ENCODE data around the gene GDNF.

GDNF gene

DNA sequence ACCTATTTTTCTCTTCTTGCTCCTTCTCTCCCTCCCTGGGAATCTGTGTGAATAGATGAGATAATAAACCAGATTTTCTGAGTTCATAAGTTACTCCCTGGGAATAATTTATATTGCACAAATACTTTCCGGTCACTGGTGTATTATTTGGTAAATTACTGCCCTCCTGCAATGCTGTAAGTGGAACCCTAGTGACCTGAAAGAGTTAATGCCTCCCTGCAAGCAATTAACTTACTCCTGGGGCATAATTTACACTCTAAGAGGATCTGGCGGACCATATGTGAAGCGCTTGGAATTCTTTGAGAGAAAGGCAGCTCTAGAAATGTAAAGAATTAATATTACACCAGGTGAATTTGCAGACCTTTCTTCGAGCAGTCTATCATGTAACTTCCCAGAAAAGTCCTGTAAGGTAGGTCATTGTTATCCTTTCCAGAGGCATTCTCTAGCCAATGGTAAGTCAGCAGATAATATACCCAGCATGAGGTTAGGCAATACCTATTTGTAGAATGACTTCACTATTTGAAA lies 7.0 kb upstream of the GDNF start:
- FAIRE-seq = no peak

DNA sequence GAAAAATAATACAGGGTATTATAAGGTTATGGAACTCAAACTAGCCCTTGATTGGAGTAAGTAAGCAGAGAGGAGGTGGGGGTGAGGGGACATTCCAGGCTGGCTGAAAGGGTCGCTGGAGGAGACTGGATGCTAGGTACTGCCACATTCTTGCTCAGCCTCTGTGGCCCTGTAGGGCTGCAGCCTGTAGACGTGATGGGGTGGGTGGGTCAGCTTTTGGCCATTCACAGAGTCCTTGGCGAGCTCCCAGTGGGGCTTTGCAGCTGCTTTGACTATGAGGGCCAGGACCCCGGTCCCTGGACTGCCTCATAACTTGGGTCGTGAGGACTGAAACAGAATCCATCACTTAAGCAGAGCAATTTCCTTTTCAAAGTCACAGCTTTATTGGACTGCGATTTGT lies 4.2 kb upstream of the GDNF start:
- FAIRE-seq = no peak

DNA sequence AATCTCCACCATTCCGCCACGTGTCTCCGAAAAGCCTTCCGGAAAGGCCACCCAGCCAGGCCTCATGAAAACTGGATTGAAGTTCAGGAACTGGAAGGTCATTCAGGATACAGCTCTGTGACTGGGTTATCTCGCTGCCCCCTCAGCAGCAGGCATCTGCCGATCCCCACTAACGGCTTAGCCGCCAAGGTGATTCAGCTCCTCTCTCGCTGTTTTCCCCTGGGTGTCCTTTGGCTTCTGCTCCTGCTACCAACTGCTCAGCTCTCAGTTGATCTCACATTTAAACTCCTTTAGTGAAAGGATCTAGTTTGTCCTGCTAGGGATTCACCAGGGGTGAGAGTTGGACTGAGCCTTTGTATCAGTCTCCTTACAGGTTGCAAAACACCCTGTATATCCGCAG lies 2.2 kb upstream of the GDNF start:
- FAIRE-seq = no peak

DNA sequence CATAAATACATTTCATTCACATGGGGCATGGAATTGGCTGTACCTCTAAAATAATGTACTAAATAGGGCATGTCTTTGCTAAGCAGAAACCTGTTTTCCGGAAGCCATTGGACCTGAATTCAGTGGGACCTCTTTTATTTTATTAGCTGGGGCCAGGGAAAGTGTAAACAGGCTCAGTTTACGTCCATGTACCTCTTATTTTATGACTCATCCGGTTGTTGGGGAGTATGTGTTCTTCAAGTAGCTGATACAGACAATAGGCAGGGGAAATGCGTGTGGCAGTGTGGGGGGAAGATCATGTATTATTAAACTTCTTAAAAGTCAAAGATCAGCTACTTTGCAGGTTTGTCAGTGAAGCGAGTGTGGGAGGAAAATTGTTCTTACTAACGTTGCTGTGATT lies 1.4 kb upstream of the GDNF start:
- FAIRE-seq = no peak

DNA sequence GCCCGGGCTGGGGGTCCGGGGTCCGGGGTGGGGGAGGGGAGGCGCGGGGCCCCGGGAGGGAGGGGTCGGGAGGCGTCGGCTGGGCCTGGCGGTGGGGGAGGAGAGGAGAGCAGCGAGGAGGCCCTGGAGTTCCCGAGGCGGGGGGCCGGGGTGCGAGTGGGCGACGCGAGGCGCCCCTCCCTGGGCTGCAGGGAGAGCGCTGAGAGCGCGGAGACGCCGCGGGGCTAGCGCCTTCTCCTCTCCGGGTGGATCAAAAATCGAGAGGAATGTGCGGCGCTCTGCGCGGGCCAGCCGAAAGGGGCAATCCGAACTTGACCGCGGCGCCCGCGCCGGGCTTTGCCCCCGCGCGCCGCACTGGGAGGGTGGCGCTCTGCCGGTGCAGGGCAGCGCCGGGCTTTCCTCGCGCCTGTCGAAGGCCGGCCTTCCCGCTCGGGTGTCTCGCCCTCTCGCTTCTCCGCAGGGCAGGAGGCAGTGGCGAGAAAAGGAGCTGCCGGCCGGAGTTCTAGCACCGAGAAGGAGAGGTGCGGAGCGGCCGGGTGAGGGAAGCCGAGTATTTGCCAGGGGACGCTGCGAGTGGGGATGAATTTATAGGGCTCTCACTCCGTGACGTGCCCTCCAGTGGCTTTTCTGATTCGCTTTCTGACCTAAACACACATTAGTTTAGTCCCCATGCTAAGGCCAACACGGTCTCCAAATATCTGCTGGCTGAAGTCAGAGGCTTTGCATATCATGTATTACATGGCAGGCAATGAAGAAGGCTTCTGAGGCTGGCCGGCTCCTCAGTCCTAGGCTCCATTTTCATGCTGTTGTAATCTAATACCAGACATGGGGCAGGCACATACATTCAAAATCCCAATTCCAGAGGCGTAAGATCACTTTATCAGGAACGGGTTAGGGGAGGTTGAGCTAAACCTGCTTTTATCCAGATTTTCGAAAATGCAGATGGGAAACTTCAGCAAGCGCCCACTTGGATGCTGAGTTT lies 503 bp upstream of the GDNF start:
- FAIRE-seq = no peak

DNA sequence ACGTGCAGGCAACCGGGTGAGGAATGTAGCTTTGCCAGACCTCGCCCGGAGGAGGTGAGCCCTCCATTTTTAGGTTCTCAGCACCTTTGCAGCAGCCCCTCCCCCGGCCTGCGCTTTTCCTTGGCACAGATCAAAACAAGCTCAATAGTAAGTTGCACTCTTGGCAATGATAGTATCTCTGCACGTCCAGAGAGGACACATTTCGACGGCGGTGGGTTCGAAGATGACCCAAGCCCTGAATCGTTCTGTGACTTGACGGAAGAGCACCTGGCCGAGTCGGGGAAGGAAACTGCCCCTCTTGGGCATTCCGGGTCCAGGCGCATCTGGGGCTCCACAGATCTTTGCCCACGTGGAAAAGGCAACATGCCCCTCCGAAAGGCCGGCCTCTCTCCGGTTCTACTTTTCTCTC lies 904 bp downstream of the GDNF start:
- no peak for FAIRE-seq

DNA sequence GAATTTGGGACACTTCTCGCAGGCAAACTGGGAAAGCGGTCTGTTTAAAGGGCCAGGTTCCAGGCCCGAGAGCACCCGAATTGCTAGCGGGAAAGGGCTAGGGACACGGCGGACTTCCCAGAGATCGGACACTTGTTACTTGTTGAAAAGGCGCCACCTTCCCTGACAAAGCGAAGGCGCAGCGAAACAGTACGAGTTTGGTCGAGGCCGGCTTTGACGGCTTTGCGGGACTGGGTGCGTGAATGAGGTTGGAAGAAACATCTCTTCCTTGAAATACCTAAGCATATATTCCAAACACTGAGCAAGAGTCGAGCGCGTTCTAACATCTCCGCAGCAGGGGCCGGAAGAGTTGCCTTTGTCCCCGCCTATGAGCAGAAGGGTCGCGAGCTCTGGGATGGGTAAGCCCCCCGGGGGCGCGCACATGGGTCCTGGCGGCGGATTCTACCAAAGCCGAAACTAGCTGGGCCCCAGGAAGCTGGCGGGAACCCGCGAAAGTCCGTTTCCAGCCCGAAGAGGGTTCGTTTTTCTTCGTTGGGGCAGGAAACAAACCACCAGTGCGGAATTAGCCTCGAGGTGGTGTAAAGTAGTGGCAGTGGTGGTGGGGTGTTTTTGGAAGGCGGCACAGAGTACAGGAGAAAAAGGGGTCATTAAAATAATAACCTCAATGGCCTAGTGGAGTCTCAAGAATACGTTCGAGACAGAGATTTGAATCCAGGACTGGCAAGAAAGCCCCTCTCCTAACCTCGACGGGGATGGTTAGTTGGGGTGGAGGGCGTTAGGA lies 1.5 kb downstream of the GDNF start:
- FAIRE-seq = no peak

DNA sequence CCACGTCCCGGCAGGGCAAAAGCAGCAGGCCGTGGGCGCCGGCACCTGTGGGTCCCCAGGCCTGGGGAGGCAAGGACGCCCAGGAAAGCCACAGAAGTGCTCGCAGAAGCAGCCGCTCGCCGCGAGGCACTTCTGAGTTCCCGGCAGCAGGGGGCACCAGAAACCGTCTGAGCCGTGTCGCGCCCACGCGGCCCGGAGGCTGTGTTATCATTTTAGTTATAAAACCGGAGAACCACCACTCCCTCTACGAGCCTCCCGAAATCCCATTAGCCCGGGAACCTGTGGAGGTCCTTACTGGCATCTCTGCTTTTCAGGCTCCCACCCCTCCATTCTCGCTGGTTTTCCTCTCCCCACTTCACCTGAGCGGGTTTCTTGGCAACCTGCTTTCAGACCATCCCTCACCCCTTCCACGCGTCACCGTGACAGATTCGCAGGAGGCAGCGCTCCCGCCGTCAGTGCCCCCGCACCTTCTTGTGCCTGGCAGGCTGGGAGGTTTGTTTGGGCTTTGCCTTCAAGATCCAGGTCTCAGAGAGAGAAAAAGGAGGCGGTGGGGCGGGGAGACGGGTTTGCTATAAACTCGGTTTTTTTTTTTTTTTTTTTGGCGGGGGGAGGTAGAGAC lies 2.3 kb downstream of the GDNF start:
- no peak for FAIRE-seq

DNA sequence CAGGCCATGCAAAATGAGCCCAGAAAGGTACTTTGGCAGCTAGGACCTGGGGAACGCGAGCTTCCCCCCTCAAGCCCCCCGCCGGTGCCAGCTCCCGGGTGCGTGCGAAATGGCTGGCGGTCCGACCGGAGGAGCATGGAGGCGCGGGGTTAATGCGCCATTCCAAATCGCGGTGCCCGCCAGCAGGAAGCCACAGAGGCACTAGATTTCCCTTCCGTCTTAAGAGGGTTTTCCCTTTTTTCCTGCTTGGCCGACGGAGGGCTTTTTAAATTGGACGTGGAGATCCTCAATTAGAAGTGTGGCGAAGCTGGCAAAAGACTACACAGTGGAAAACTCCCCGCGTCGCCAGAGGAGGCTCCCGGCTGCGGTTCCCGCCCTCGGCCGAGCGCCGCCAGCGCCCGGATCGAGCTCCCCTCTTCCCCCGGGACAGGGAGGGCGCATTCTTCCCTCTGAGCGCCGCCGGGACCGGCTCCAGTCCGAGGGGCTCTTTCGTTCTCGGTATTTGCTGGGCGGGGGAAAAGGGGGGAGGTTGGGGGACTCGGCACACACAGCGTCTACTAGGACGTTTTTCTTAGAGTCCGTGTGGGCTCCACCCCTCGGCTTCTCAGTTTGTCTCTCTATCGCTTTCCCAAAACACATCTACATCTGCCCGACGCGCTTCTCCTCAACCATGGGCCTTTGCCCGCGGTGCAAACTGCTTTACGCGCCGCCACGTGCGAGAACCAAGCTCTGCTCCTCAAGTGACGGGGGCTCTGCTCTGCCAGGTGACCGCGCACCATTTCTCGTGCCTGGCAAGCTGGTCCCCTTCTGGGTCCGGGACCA lies 3.0 kb downstream of the GDNF start:
- no peak for FAIRE-seq

DNA sequence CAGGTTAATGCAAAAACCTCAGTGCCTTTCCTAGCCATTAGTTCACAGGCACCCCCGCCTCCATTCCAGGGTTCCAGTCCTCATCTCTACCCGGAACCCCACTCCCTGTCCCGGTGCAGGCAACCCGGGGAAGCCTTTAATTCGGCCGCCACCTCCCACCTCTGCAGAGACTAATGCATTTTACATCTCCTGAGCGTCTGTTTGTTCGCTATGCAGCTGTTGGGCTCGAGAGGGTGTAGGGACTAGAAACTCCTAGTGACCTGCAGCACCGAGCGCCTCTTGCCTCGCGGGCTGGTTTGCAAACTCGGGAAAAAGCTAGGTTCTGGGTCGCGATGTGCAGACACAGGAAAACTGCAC lies 3.6 kb downstream of the GDNF start:
- no peak for FAIRE-seq

DNA sequence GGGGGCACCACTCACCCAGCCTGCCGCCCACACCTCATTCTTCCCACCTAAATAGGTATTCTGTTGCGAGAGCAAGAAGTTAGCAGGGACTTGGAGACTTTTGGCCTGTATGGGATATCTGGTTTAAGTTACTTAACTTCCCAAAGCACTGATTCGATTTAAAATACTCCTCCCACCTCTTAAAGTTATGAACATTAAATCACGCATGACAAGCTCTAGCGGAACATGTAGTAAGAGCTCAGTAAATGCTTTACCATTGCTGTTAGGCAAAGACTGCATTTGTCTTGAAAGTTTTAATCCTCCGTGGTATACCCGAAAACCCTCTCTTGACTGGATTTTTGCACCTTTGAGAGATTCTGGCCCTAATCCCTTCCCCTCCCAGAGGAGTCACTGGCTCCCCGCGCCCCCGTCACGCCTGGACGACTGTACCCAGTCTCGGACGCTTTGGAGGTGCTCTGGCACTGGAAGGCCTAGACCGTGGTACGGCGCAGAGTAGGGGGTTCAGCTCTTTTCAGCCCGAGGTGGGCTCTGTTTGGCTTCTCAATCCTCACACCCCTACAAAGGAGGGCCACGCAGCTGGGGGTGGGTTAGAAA lies 4.4 kb downstream of the GDNF start:
- FAIRE-seq = no peak

DNA sequence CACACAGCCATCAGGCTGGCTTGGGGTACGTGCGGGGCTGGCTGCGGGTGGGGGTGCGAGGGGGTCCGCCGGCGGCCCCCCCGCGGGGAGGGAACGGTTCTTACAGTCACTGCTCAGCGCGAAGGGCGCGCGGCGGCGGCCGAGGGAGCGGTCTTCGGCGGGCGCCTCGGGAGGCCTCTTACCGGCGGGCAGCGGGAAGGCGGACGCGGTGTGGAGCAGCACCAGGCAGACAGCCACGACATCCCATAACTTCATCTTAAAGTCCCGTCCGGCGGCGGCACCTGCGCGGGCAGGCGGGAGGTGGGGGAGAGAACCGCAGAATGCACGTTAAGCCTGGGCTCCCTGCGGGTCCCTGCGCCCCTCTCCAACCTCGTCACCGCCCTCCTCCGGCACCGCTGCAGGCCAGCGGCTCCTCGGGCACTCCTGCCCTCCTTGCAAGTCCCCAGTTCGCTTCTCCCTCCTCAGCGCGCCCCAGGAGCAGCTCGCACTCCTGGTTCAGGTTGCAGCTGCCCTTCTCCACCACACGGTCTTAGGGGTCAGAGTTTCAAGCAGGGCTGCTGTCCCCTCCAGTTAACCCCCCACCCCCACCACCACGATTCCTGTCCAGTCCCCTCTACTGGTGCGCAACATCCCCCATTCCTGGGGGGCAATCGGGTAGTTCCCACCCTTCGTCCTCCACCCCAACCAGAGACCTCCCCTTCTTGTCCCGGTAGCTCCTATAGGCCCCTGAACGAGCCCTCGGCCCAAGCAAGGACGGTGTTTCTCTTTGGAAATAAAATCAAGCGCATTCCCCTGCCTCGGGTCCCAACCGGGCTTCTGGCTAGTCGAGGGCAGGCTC lies 5.1 kb downstream of the GDNF start:
- FAIRE-seq = no peak

DNA sequence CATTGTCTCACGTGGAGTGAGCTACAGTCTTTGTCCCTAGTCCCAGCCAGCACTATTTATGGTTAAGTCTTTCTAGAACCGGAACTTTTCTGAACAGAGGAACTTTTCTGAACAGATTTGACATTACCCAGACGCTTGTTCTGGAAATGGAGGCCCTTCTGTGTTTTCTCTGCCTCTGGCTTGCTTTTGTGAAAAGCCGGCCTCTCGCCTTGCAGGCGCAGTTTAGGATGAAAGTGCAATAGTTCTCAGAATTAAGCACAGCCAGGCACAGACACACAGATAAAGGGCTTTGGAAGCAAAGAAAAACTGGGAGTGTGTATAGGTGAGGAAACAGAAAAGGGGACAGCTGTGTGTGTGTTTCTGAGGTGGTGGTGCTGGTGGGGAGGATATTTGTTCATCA lies 5.9 kb downstream of the GDNF start:
- FAIRE-seq = no peak

DNA sequence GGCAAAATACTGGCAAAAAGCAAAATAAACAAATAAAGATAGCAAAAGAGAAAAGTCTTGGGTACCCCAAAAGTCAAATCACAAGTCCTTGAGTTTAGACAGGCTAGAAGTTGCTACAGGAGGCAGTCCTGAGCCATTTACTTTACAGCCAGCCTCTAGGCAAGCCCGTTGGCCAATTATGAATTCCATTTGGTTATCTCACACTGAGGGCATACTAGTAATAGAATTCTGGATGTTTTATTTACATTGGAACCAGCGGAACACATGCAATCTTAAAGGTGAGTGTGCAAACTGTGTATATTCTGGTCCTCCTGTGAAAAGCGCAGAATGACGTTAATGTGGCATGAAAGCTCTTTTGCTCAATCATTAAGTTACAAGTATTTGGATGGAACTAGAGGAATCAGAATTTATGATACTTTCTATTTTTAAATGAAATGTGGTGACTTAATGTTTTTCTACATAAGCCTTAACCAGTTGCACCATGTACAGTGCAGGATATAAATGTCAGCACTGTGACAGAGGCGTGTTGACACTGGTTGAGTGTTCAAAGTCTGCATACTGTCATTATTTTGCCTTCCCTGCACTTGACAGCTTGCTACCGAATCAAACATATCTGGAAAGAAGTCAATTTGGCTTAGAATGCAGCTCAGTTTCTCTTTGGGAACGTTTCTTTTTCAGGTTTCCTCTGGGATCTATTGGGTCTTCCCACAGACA lies 7.9 kb downstream of the GDNF start:
- FAIRE-seq = no peak

DNA sequence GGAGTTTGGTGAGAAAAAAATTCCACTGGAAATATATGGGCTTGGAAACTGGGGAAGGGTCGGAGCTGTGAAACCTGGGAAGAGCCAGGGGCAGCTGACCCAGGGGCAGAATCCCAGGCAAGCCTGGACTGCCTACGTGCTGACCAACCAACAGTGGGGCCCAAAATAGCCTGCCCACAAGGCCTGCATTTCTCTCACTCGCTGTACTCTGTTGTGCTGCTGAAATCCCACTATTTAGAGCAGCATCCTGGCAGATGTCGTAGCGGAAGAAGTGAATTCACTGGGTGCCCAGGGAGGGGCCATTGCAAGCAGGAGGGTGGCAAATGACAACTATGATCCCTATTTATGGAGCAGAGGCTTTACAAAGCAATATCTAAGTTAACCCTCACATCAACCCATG lies 9.5 kb downstream of the GDNF start:
- FAIRE-seq = no peak

DNA sequence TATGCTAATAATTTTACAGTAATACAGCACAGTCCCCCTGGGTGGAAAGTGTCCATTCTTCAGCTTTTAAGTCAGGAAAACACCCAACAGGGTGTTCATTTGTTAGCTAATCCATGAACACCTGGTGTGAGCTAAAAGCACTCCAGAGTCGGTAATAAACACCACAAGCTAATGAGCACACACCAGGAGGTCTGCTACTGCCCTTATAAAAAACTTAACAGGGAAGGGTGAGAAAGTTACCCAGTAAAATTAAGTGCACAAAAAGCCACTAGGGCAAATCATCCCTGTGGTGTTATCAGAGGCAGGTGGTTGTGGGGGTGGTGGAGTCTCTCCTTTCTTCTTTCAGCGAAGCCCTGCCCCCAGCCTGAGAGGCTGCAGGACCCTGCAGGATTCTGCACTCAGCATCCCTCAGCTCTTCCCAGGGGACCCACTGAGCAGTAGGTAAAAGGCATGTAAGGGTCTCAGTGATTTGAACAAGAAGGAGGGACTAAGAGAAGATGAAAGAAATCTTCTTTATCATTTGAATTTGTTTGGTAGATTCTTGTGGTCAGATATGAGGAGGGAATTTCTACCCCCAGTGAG lies 14.4 kb downstream of the GDNF start:
- no peak for FAIRE-seq

DNA sequence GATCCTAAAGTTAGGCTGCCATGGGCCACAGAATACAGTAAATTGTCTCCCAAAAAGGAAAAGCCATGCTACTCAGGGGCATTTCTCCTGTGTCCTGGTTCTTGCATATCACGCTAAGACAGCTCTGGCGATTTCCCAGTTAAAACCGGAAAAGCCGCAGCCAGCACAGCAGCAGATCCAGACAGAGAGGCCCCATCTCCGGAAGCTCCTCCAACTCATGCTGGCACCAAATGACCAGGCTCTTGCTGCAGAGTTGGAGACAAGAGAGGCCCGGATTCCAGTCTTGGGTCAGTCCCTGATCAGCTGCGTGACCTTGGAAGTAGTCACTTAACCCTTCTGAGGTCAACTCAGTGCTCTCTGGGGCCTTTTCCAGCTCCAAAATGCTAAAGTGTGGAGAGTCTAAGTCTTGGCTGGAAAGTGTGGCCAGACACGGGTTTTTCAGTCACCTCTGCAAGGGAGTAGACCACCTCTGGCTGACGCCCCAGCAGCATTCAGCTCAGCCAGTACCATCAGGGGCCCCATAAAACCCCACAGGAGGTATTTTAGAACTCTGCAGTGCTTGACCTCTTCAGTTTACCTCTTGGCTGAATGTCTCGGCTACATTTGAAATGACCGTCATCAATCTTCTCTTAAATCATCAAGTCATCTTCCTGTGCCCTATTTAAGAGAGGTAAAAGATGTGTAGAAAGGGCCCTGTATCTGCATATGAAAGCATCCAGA lies 16.2 kb downstream of the GDNF start:
- no peak for FAIRE-seq

DNA sequence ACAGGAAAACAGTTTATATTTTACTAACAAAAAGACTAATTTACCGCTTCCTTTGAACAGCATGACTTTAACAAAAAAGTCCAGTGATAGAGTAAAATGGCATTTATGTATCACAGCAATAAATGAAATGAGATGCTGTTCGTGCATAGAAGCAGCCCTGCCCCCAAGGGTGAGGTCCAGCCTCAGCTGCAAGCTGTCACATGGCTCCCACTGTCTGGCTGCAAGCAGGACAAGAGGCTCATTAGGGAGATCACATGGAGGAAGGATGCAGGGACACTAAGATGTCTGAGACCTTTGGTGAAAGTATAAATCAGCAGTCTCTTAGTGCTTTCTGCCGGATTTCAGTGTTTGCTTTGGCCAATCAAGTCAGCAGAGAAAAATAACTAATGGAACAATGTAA lies 23.0 kb downstream of the GDNF start:
- no peak for FAIRE-seq

DNA sequence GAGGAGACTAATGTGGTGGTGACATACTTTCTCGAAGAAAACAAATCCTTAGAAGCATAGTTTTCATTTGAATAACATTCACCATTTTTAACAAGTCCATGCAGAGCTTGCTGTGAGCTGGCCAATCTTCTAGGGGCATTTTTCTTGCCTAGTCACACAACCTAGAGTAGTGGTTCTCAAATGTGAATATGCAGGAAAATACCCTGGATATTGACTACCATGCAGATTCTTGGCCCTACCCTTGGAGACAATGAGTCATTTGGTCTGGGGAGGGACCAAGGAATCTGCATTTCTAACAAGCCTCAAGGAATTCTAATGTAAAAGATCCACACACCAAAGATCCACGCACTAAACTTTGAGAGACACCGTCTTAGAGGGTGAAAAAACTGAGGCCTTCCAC lies 23.5 kb downstream of the GDNF start:
- no peak for FAIRE-seq

DNA sequence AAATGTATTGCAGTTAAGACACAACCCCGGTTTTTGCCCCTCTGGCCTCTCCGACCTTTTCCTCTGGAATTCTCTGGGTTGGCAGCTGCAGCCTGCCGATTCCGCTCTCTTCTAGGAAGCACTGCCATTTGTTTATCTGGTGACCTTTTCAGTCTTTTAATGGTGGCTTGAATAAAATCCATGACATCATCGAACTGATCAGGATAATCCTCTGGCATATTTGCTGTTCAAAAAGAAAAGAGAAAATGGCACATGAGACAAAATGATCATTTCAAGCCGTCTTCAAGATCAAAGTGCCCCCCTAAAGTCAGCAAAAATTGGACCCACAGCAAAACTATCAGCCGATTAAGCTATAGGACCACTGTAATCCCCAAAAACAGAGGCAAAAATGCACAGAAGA lies 23.9 kb downstream of the GDNF start:
- no peak for FAIRE-seq

All from A204.1 (cell line).